Neural cell (in vitro differentiated cells): ENCODE results near the gene UBE2N. TPM values are rescaled to one million over a fixed set of nuclear protein-coding genes. Genes with fewer than 3 reads are reported as not detected.

ENCODE experiments used
- H2AFZ ChIP-seq: fragments of 200-600, 300-800 bp; sonication (generic), shearing (Covaris generic); 2 replicates; pipeline ENCODE4 v1.6.0; 2014; ENCODE audit warnings: low read depth, mild to moderate bottlenecking, antibody characterized with exemption, low read length, moderate library complexity
- H3F3A ChIP-seq: fragments of 200-600 bp; shearing (Covaris generic); 2 replicates; pipeline ENCODE4 v1.6.1; 2016; ENCODE audit warnings: mild to moderate bottlenecking, moderate library complexity, mixed read lengths, antibody characterized with exemption, low read length; ENCODE audit not compliant: insufficient read depth, poor library complexity, severe bottlenecking
- H3K27ac ChIP-seq: fragments of 200-600, 300-800 bp; sonication (generic), shearing (Covaris generic); 2 replicates; pipeline ENCODE4 v1.5.1; 2014; ENCODE audit warnings: mild to moderate bottlenecking, low read length, moderate library complexity
- H3K27me3 ChIP-seq: fragments of 300-800, 200-600 bp; sonication (generic), shearing (Covaris generic); 2 replicates; pipeline ENCODE4 v1.6.0; 2014; ENCODE audit warnings: mild to moderate bottlenecking, low read depth, low read length, moderate library complexity; ENCODE audit not compliant: insufficient read depth
- H3K36me3 ChIP-seq: fragments of 300-800, 200-600 bp; sonication (generic), shearing (Covaris generic); 2 replicates; pipeline ENCODE4 v1.5.1; 2014; ENCODE audit warnings: mild to moderate bottlenecking, antibody characterized with exemption, low read length, moderate library complexity; ENCODE audit not compliant: insufficient read depth
- H3K4me2 ChIP-seq: fragments of 300-800, 200-600 bp; sonication (generic), shearing (Covaris generic); 2 replicates; pipeline ENCODE4 v1.6.0; 2014; ENCODE audit warnings: mild to moderate bottlenecking, low read length
- H3K4me3 ChIP-seq: fragments of 300-800, 200-600 bp; sonication (generic), shearing (Covaris generic); 2 replicates; pipeline ENCODE4 v1.5.1; 2014; ENCODE audit warnings: mild to moderate bottlenecking, low read length, moderate library complexity
- H3K79me2 ChIP-seq: fragments of 200-600 bp; shearing (Covaris generic); replicated peaks from 2 replicates; pipeline ENCODE4 v1.6.0; 2014; ENCODE audit warnings: mild to moderate bottlenecking, low read length, moderate library complexity; ENCODE audit not compliant: insufficient read depth
- H3K9ac ChIP-seq: fragments of 300-800, 200-600 bp; sonication (generic), shearing (Covaris generic); 2 replicates; pipeline ENCODE4 v1.6.1; 2016; ENCODE audit warnings: mild to moderate bottlenecking, low read length, mixed read lengths
- H3K9me2 ChIP-seq: fragments of 200-600 bp; shearing (Covaris generic); 2 replicates; pipeline ENCODE4 v1.6.1; 2016; ENCODE audit warnings: mild to moderate bottlenecking, low read length, mixed read lengths; ENCODE audit not compliant: insufficient read depth
- H3K9me3 ChIP-seq: fragments of 200-600, 300-800 bp; sonication (generic), shearing (Covaris generic); 2 replicates; pipeline ENCODE4 v1.6.1; 2016; ENCODE audit warnings: mild to moderate bottlenecking, mixed run types, low read length, moderate library complexity, mixed read lengths
- H4K20me1 ChIP-seq: fragments of 200-600 bp; shearing (Covaris generic); 2 replicates; pipeline ENCODE4 v1.6.1; 2016; ENCODE audit warnings: mild to moderate bottlenecking, mixed run types; ENCODE audit not compliant: insufficient read depth
- CTCF ChIP-seq: fragments of 450-650 bp; IDR thresholded peaks from 2 replicates; pipeline ENCODE4 v1.5.1; 2014; ENCODE audit warnings: antibody characterized with exemption, mild to moderate bottlenecking, moderate library complexity; ENCODE audit not compliant: poor library complexity, severe bottlenecking
- EP300 ChIP-seq: fragments of 450-650 bp; conservative IDR thresholded peaks from 2 replicates; pipeline ENCODE4 v1.6.1; 2014; ENCODE audit warnings: antibody characterized with exemption, mild to moderate bottlenecking, moderate library complexity; ENCODE audit not compliant: poor library complexity, severe bottlenecking
- EZH2 ChIP-seq: fragments of 200-600, 300-800 bp; shearing (Covaris generic), sonication (generic); IDR thresholded peaks from 2 replicates; pipeline ENCODE4 v1.6.1; 2014; ENCODE audit warnings: antibody characterized with exemption, low read length, borderline replicate concordance, mild to moderate bottlenecking; ENCODE audit not compliant: insufficient read depth, poor library complexity, severe bottlenecking
- MXI1 ChIP-seq: fragments of 450-650 bp; conservative IDR thresholded peaks from 2 replicates; pipeline ENCODE4 v1.6.1; 2014; ENCODE audit warnings: antibody characterized with exemption, mild to moderate bottlenecking; ENCODE audit not compliant: poor library complexity, severe bottlenecking
- POLR2AphosphoS5 ChIP-seq: IDR thresholded peaks from 2 replicates; pipeline ENCODE4 v1.6.1; 2012
- RAD21 ChIP-seq: fragments of 450-650 bp; conservative IDR thresholded peaks from 2 replicates; pipeline ENCODE4 v1.6.1; 2014; ENCODE audit warnings: antibody characterized with exemption, mild to moderate bottlenecking, moderate library complexity
- SMC3 ChIP-seq: fragments of 450-650 bp; conservative IDR thresholded peaks from 2 replicates; pipeline ENCODE4 v1.6.1; 2014; ENCODE audit warnings: antibody characterized with exemption, mild to moderate bottlenecking, moderate library complexity; ENCODE audit not compliant: poor library complexity
- TAF1 ChIP-seq: IDR thresholded peaks from 2 replicates; pipeline ENCODE4 v1.6.1; 2012; ENCODE audit warnings: low read depth
- polyA minus RNA-seq: library from RNA; depleted of rRNA, polyadenylated mRNA; stranded (reverse); fragments of >200 nt; gene quantifications from 2 replicates; pipeline ENCODE4 v1.2.3, GENCODE V29; 2014
- polyA plus RNA-seq: library from polyadenylated mRNA; depleted of rRNA; stranded (reverse); fragments of >200 nt; gene quantifications from 2 replicates; pipeline ENCODE4 v1.2.3, GENCODE V29; 2014
- TF ChIP-seq, protein P1 (sequence below): IDR thresholded peaks from 2 replicates; pipeline ENCODE4 v1.6.1; 2012; ENCODE audit warnings: borderline replicate concordance

Gene UBE2N
- polyA plus RNA-seq (168 and 172 TPM in 2 replicates), polyA minus RNA-seq (108 and 110 TPM in 2 replicates)

- H3K27me3 ChIP-seq: no peaks in the 10 kb centered on the region
- peak within 1 kb of the TSS; percentile 92 for H3K4me2 ChIP-seq
- H4K20me1 ChIP-seq: peaks cover 12% of the 10 kb centered on the region
- H2AFZ ChIP-seq: peak within 1 kb of the TSS; percentile 85
- peak within 1 kb of the TSS; percentile 91 for H3K4me3 ChIP-seq
- H3K36me3 ChIP-seq: no peaks in the 10 kb centered on the region
- H3K9me2 ChIP-seq: no peaks in the 10 kb centered on the region
- peak within 1 kb of the TSS; percentile 98 for H3K27ac ChIP-seq
- peaks cover 6% of the 10 kb centered on the region for H3F3A ChIP-seq
- H3K9ac ChIP-seq: peak within 1 kb of the TSS; percentile 97
- TF ChIP-seq POLR2AphosphoS5: peak; percentile 98
- TF ChIP-seq EZH2: no peak
- TF ChIP-seq TAF1: peak; percentile 90
- TF ChIP-seq, protein P1, sequence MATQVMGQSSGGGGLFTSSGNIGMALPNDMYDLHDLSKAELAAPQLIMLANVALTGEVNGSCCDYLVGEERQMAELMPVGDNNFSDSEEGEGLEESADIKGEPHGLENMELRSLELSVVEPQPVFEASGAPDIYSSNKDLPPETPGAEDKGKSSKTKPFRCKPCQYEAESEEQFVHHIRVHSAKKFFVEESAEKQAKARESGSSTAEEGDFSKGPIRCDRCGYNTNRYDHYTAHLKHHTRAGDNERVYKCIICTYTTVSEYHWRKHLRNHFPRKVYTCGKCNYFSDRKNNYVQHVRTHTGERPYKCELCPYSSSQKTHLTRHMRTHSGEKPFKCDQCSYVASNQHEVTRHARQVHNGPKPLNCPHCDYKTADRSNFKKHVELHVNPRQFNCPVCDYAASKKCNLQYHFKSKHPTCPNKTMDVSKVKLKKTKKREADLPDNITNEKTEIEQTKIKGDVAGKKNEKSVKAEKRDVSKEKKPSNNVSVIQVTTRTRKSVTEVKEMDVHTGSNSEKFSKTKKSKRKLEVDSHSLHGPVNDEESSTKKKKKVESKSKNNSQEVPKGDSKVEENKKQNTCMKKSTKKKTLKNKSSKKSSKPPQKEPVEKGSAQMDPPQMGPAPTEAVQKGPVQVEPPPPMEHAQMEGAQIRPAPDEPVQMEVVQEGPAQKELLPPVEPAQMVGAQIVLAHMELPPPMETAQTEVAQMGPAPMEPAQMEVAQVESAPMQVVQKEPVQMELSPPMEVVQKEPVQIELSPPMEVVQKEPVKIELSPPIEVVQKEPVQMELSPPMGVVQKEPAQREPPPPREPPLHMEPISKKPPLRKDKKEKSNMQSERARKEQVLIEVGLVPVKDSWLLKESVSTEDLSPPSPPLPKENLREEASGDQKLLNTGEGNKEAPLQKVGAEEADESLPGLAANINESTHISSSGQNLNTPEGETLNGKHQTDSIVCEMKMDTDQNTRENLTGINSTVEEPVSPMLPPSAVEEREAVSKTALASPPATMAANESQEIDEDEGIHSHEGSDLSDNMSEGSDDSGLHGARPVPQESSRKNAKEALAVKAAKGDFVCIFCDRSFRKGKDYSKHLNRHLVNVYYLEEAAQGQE: peak; percentile 49
- peak; percentile 72 for TF ChIP-seq MXI1
- peak; percentile 79 for TF ChIP-seq EP300
- TF ChIP-seq RAD21: no peak
- TF ChIP-seq SMC3: no peak
- TF ChIP-seq CTCF: peak; percentile 49
- peaks cover 45% of the 10 kb centered on the region for H3K79me2 ChIP-seq
- no peaks in the 10 kb centered on the region for H3K9me3 ChIP-seq
Observed at GRCh38 chr12:93441617-93442410, at the start of gene UBE2N. Gene UBE2N, minus strand, starts transcription at chr12:93441947. Its CDS starts 63 bp downstream, at chr12:93441884.

DNA sequence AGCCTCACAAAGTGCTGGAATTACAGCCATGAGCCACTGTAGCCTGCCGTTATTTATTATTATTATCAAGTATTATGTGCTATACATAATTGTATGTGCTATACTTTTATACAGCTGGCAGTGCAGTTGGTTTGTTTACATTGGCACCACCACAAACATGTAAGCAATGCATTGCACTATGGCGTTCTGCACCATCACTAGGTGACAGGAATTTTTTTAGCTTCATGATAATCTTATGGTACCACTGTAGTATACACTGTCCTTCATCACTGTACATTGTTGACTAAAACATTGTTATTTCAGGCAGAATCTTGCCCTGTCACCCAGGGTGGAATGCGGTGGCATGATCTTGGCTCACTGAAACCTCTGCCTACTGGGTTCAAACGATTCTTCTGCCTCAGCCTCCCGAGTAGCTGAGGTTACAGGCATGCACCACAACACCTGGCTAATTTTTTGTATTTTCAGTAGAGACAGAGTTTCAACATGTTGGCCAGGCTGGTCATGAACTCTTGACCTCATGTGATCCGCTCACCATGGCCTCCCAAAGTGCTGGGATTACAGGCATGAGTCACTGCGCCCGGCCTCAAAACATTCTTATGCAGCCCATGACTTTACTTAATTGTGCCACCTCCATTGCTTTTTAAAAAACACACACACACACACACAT is 42.7 kb upstream of the UBE2N start:
- Histone ChIP-seq H3F3A (no peaks in the 10 kb centered on the region), H2AFZ (no peak overlapping the region), H3K9ac (no peak overlapping the region), H3K36me3 (peaks cover 21% of the 10 kb centered on the region), H3K9me2 (no peaks in the 10 kb centered on the region), H4K20me1 (no peaks in the 10 kb centered on the region), H3K4me3 (no peak overlapping the region), H3K9me3 (no peaks in the 10 kb centered on the region), H3K27me3 (no peaks in the 10 kb centered on the region), H3K4me2 (no peak overlapping the region), H3K27ac (no peak overlapping the region), H3K79me2 (no peaks in the 10 kb centered on the region)
- no peak for TF ChIP-seq EZH2
- TF ChIP-seq POLR2AphosphoS5: no peak
- TF ChIP-seq SMC3: no peak
- TF ChIP-seq, protein P1: no peak
- no peak for TF ChIP-seq MXI1
